Upper lobe of left lung (tissue), 4 donors: Measurements from ENCODE around the gene CSF1R.

ENCODE experiments used
- EP300 ChIP-seq, 4 donors: sonication (generic); formaldehyde crosslinking; IDR thresholded peaks; one replicate each; pipeline ENCODE4 v1.5.1; 2017; ENCODE audit warnings: antibody characterized with exemption in 4 of 4, control low read depth in 2 of 4
- POLR2A ChIP-seq, 4 donors: fragments of 450-650 bp; IDR thresholded peaks; one replicate each; pipeline ENCODE4 v1.5.1; 2016 to 2017; ENCODE audit warnings: antibody characterized with exemption in 4 of 4, mild to moderate bottlenecking in 2 of 4
- POLR2AphosphoS5 ChIP-seq, 2 donors: sonication (generic); formaldehyde crosslinking; IDR thresholded peaks; one replicate each; pipeline ENCODE4 v1.5.1; 2017; ENCODE audit warnings: antibody characterized with exemption in 2 of 2
- TF ChIP-seq, protein P1 (sequence below), 6 experiments: fragments of 450-650 bp in 4 of 6; fragments of 200-600 bp in 2 of 6; sonication (generic) in 2 of 6; IDR thresholded peaks; one replicate each; pipeline ENCODE4 v1.5.1; 2016 to 2019; ENCODE audit warnings: antibody characterized with exemption in 6 of 6

DNA sequence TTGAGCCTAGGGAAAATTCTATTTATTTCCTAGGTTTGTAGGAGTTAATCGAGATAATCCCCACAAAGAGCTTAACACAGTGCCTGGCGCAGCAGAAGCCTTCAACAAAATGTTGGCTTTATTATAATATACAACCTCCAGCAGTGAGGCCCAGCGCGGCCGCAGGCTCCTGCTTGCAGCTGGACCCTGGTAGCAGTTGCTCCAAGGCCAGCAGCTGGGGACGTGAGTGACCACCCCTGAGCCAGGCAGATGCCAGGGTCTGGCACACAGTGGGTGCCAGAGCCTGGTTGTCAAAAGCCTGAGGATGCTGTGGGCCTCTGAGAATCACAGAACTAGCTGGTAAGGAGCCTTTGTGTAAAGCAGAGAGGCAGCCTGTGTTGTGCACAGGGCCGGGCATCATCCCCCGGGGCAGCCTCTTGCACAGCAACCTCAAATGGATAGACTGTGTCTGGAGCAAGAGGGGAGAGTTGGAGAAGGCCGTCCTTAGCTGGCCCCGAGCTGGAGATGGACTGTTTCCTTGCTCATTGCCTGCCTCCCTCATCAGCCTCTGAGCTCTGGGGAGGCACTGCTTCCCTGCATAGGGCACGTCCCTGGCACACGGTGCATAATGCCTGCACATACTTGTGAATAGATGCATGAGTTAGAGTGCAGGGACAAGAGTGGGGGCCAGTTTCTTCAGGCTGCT lies 17.3 kb downstream of the CSF1R start:
- TF ChIP-seq, protein P1, sequence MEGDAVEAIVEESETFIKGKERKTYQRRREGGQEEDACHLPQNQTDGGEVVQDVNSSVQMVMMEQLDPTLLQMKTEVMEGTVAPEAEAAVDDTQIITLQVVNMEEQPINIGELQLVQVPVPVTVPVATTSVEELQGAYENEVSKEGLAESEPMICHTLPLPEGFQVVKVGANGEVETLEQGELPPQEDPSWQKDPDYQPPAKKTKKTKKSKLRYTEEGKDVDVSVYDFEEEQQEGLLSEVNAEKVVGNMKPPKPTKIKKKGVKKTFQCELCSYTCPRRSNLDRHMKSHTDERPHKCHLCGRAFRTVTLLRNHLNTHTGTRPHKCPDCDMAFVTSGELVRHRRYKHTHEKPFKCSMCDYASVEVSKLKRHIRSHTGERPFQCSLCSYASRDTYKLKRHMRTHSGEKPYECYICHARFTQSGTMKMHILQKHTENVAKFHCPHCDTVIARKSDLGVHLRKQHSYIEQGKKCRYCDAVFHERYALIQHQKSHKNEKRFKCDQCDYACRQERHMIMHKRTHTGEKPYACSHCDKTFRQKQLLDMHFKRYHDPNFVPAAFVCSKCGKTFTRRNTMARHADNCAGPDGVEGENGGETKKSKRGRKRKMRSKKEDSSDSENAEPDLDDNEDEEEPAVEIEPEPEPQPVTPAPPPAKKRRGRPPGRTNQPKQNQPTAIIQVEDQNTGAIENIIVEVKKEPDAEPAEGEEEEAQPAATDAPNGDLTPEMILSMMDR (IDR thresholded peaks at IDR 0.05): no peak
- TF ChIP-seq POLR2A (IDR thresholded peaks at IDR 0.05): no peak
- no peak for TF ChIP-seq EP300 (IDR thresholded peaks at IDR 0.05)
- TF ChIP-seq POLR2AphosphoS5 (IDR thresholded peaks at IDR 0.05): no peak
